K562 (cell line): ENCODE results near the gene PDE2A. TPM values are rescaled to one million over a fixed set of nuclear protein-coding genes. Genes with fewer than 3 reads are reported as not detected.

Source experiments
- ATAC-seq: fragments of 200-7000 bp; cut with Tn5 transposase; 3 replicates; pipeline ENCODE4 v1.9.1; 2020; ENCODE audit warnings: moderate library complexity
- BruUV-seq: library from RNA; stranded (reverse); fragments of 400-500 nt; replicated peaks from 2 replicates; lab custom pipeline; 2021; lab: Mats Ljungman, UMichigan
- CTCF ChIA-PET: fragments of 300-600 bp; formaldehyde crosslinking; extraction: SDS; loops from one replicate; lab custom pipeline; 2021; ENCODE audit warnings: low intra/inter-chr PET ratio; lab: Yijun Ruan, JAX
- POLR2A ChIA-PET: fragments of 300-600, 350-650 bp; sonication (Branson Sonifier 250); formaldehyde crosslinking; extraction: SDS; loops from one replicate; lab custom pipeline; 2021; ENCODE audit warnings: antibody characterized with exemption, inconsistent platforms; lab: Yijun Ruan, JAX
- DNase-seq, 4 experiments: peaks; one replicate each; pipeline versions ENCODE4 v3.0.0 to v3.0.0-alpha.2; 2011 to 2018; ENCODE audit warnings: low spot score in 3 of 4, mixed read lengths in 3 of 4; ENCODE audit errors: extremely low read depth in 1 of 4
- FAIRE-seq: peaks from 2 replicates; lab custom pipeline; 2011; peaks lifted over from hg19 to GRCh38; lab: Jason Lieb, UNC
- H2AFZ ChIP-seq: 2 replicates; pipeline ENCODE4 v1.6.0; 2011; ENCODE audit warnings: low read depth, low read length, control low read depth, inconsistent platforms
- H3K27ac ChIP-seq: fragments of 200-600 bp; 3 replicates; pipeline ENCODE4 v1.8.0; 2011; ENCODE audit warnings: low read depth, mild to moderate bottlenecking, control low read depth, inconsistent platforms, low read length, moderate library complexity, mixed read lengths; ENCODE audit errors: extremely low read depth
- H3K27me3 ChIP-seq, 2 experiments: fragments of 300-600 bp in 1 of 2; 2 replicates in 1 of 2; 3 replicates in 1 of 2; pipeline versions ENCODE4 v1.6.0 to v1.8.0; 2011; ENCODE audit warnings: inconsistent platforms in 2 of 2, low read length in 2 of 2, mild to moderate bottlenecking in 1 of 2, mixed read lengths in 1 of 2, moderate library complexity in 1 of 2; ENCODE audit not compliant: control insufficient read depth in 2 of 2, insufficient read depth in 2 of 2
- H3K36me3 ChIP-seq: fragments of 300-600 bp; 3 replicates; pipeline ENCODE4 v1.8.0; 2011; ENCODE audit warnings: mild to moderate bottlenecking, low read length, inconsistent platforms; ENCODE audit not compliant: control insufficient read depth, insufficient read depth
- H3K4me1 ChIP-seq, 2 experiments: fragments of 200-600 bp in 1 of 2; replicated peaks in 1 of 2; 2 replicates in 1 of 2; 3 replicates in 1 of 2; pipeline versions ENCODE4 v1.5.1 to v1.8.0; 2011; ENCODE audit warnings: inconsistent platforms in 2 of 2, low read length in 2 of 2, mild to moderate bottlenecking in 1 of 2, mixed read lengths in 1 of 2, moderate library complexity in 1 of 2; ENCODE audit not compliant: control insufficient read depth in 2 of 2, insufficient read depth in 2 of 2
- H3K4me2 ChIP-seq: 2 replicates; pipeline ENCODE4 v1.6.1; 2011; ENCODE audit warnings: low read length, control low read depth, inconsistent platforms, mixed read lengths; ENCODE audit not compliant: insufficient read depth
- H3K4me3 ChIP-seq: fragments of 200-600 bp; sonication (generic), shearing (Covaris generic); 2 replicates; pipeline ENCODE4 v1.5.1; 2016; ENCODE audit warnings: control low read depth, inconsistent platforms
- H3K79me2 ChIP-seq: fragments of 200-600 bp; 3 replicates; pipeline ENCODE4 v1.8.0; 2011; ENCODE audit warnings: low read length, inconsistent platforms; ENCODE audit not compliant: control insufficient read depth, insufficient read depth
- H3K9ac ChIP-seq, 2 experiments: 2 replicates each; pipeline versions ENCODE4 v1.6.0 to v1.6.1; 2011; ENCODE audit warnings: low read depth in 2 of 2, low read length in 2 of 2, control low read depth in 1 of 2, inconsistent platforms in 1 of 2, mild to moderate bottlenecking in 1 of 2, mixed read lengths in 1 of 2; ENCODE audit not compliant: insufficient read depth in 1 of 2
- H3K9me1 ChIP-seq: one replicate; pipeline ENCODE4 v1.6.0; 2011; ENCODE audit warnings: inconsistent platforms, mild to moderate bottlenecking, low read length, moderate library complexity; ENCODE audit not compliant: control insufficient read depth, insufficient read depth
- H3K9me3 ChIP-seq: replicated peaks from 2 replicates; pipeline ENCODE4 v1.5.1; 2011; ENCODE audit warnings: low read depth, low read length, inconsistent platforms; ENCODE audit not compliant: control insufficient read depth, insufficient read depth
- H4K20me1 ChIP-seq: replicated peaks from 2 replicates; pipeline ENCODE4 v1.6.1; 2011; ENCODE audit warnings: low read length, inconsistent platforms, mixed read lengths; ENCODE audit not compliant: control insufficient read depth, insufficient read depth
- HNRNPLL ChIP-seq: fragments of 200-400 bp; formaldehyde crosslinking; IDR thresholded peaks from 2 replicates; pipeline ENCODE4 v1.6.1; 2017; ENCODE audit warnings: low read length, low read depth, mild to moderate bottlenecking; ENCODE audit not compliant: poor library complexity, severe bottlenecking
- REST ChIP-seq, 2 experiments: fragments of 450-650 bp; formaldehyde crosslinking in 1 of 2; IDR thresholded peaks; 2 replicates each; pipeline versions ENCODE4 v1.4.0 to v1.6.1; 2014 to 2020; ENCODE audit warnings: mild to moderate bottlenecking in 2 of 2, borderline replicate concordance in 1 of 2, low read depth in 1 of 2
- TOE1 ChIP-seq, 2 experiments: fragments of 450-650 bp in 1 of 2; sonication (generic) in 1 of 2; formaldehyde crosslinking in 1 of 2; IDR thresholded peaks; 2 replicates each; pipeline versions ENCODE4 v1.7.1 to v1.8.0; 2016 to 2022; ENCODE audit warnings: borderline replicate concordance in 2 of 2, mild to moderate bottlenecking in 2 of 2, antibody characterized with exemption in 1 of 2, inconsistent platforms in 1 of 2, low read depth in 1 of 2, missing genetic modification reagents in 1 of 2, moderate library complexity in 1 of 2
- VEZF1 ChIP-seq: fragments of 200-800 bp; sonication (Bioruptor generic); IDR thresholded peaks from 2 replicates; pipeline ENCODE4 v1.6.1; 2017; ENCODE audit warnings: missing genetic modification characterization, missing compliant biosample characterization
- ZBTB1 ChIP-seq: sonication (generic); formaldehyde crosslinking; IDR thresholded peaks from 2 replicates; pipeline ENCODE4 v1.8.1; 2023; ENCODE audit warnings: missing genetic modification reagents, low read depth, mild to moderate bottlenecking, borderline replicate concordance
- ZNF12 ChIP-seq: sonication (generic); formaldehyde crosslinking; IDR thresholded peaks from 2 replicates; pipeline ENCODE4 v1.4.0; 2020; ENCODE audit warnings: mild to moderate bottlenecking, missing genetic modification reagents
- WGBS: fragments of 100-300 bp; shearing (Covaris generic); methylation state at CpG from one replicate; pipeline ENCODE4 v1.1.6; 2016; ENCODE audit warnings: low coverage, mixed read lengths; ENCODE audit not compliant: insufficient coverage; ENCODE audit errors: missing lambda C conversion rate; 5-methylcytosine and 5-hydroxymethylcytosine counted together
- in situ Hi-C: fragments of 300-500 bp; cut with MboI; formaldehyde crosslinking; loops from 4 replicates; pipeline ENCODE4 v1.15.0; 2018; ENCODE audit warnings: inconsistent platforms, mixed read lengths
- intact Hi-C: fragments of 100-400 bp; cut with micrococcal nuclease; formaldehyde crosslinking; loops from 2 replicates; pipeline ENCODE4 v1.14.2; 2022
- polyA plus RNA-seq, 8 experiments: library from polyadenylated mRNA; depleted of rRNA in 4 of 8; stranded (reverse) in 5 of 8; unstranded in 3 of 8; fragments of >200 nt; fragmentation: Nextera tagmentation in 2 of 8; fragmentation: Illumina TruSeq in 1 of 8; extraction: Ambion mirVana in 2 of 8; extraction: Trizol in 1 of 8; gene quantifications; 2 replicates each; pipeline versions ENCODE4 v1.2.1 to v1.2.3, GENCODE V29; 2011 to 2014; ENCODE audit warnings: inconsistent platforms in 1 of 8, missing spikeins in 1 of 8
- total RNA-seq, 7 experiments: library from RNA; depleted of rRNA in 6 of 7; stranded (reverse); fragments of >200 nt in 6 of 7; fragmentation: Illumina TruSeq in 2 of 7; extraction: Trizol in 2 of 7; gene quantifications; 2 replicates each; pipeline versions ENCODE4 v1.2.1 to v1.2.3, GENCODE V29; 2011 to 2021; ENCODE audit warnings: low replicate concordance in 1 of 7

PDE2A gene
- total and polyA plus RNA-seq, 9 of the 15 experiments (the other 6 are each of a cell fraction or from before 2014, with no cell fraction given): 0.07 to 15.2 (median 1.6) TPM; not detected in 1

GRCh38 chr11:72589802-72590761 is 84.1 kb downstream of the PDE2A start:
- peak overlapping the region in 1 of 2 experiments; percentile 41; a peak in 1 of 4 replicates for H3K9ac ChIP-seq
- in situ Hi-C loops (loop anchor here (5.0 kb wide), 1 partner anchor 92 kb away; no protein-coding TSS in a partner anchor), intact Hi-C loops (loop anchor here (5.0 to 10.0 kb wide), 2 partner anchors 245 to 587 kb away; no protein-coding TSS in a partner anchor)
- peaks cover 0 to 12% of the 10 kb centered on the region in 2 experiments; a peak in 2 of 5 replicates for H3K4me1 ChIP-seq
- H3K4me3 ChIP-seq: no peak overlapping the region; the same call in 1 of the 2 replicates
- POLR2A ChIA-PET: interaction anchor here (0.6 to 1.4 kb wide), 3 partner anchors 15 to 623 kb away, joined by 3 to 4 read pairs (median 3); no protein-coding TSS in a partner anchor
- peaks cover 3% of the 10 kb centered on the region for H3K9me1 ChIP-seq
- no peak for FAIRE-seq
- H3K36me3 ChIP-seq: no peaks in the 10 kb centered on the region
- peak overlapping the region; percentile 9; the same call in 1 of the 2 replicates for H2AFZ ChIP-seq
- peak; percentile 77 for ATAC-seq
- H3K9me3 ChIP-seq: no peaks in the 10 kb centered on the region
- peaks cover 23 to 80% of the 10 kb centered on the region in 2 experiments; a peak in 4 of 5 replicates for H3K27me3 ChIP-seq
- H4K20me1 ChIP-seq: peaks cover 49% of the 10 kb centered on the region
- no peaks in the 10 kb centered on the region for H3K79me2 ChIP-seq
- CTCF ChIA-PET: interaction anchor here (0.6 to 1.6 kb wide), 6 partner anchors 10 to 592 kb away, joined by 3 to 7 read pairs (median 4); no protein-coding TSS in a partner anchor
- peak; percentile 59 to 78 (median 69) for DNase-seq
- no peak overlapping the region for H3K27ac ChIP-seq
- WGBS: 4% methylated on average over 53 of the region's 74 CpGs
- H3K4me2 ChIP-seq: 0 out of 2 replicates have a peak overlapping the region, but pooled peaks have one; percentile 3
- BruUV-seq: no TSS peak
- TF ChIP-seq ZBTB1 (CRISPR knock-in tag) (peak; percentile 73; the same call in 1 of the 2 replicates), VEZF1 (CRISPR knock-in tag) (peak; percentile 44; the same call in 1 of the 2 replicates), TOE1 (IDR thresholded peaks at IDR 0.05; ENCODE audit: borderline replicate concordance) (0 out of 2 replicates have a peak, but pooled peaks have one; percentile 18), TOE1 (CRISPR knock-in tag; IDR thresholded peaks at IDR 0.05; ENCODE audit: borderline replicate concordance, low read depth) (no peak), REST (IDR thresholded peaks at IDR 0.05; ENCODE audit: borderline replicate concordance) (peak; percentile 46; the same call in 1 of the 2 replicates), REST (CRISPR knock-in tag; IDR thresholded peaks at IDR 0.05; ENCODE audit: low read depth) (no peak), HNRNPLL (peak; percentile 18), ZNF12 (CRISPR knock-in tag) (no peak)
